DND-41 (cell line): ENCODE measurements around the gene GSTM2.
"Not testable (repeated sequence)": the region's sequence is repeated elsewhere in the genome, so short reads cannot be mapped to it uniquely, and the experiment has no call there.

Experiments
- ATAC-seq: fragments of 200-7000 bp; cut with Tn5 transposase; 3 replicates; pipeline ENCODE4 v1.9.1; 2021; ENCODE audit warnings: low read depth; ENCODE audit not compliant: insufficient read depth
- DNase-seq: peaks from one replicate; pipeline ENCODE4 v3.0.0-alpha.2; 2020
- H2AFZ ChIP-seq: 2 replicates; pipeline ENCODE4 v1.6.0; 2012; ENCODE audit warnings: low read depth, low read length
- H3K27ac ChIP-seq: 2 replicates; pipeline ENCODE4 v1.5.1; 2012; ENCODE audit warnings: low read length, inconsistent platforms
- H3K27me3 ChIP-seq: fragments of 200-600 bp; sonication (generic); 2 replicates; pipeline ENCODE4 v1.6.0; 2012; ENCODE audit warnings: low read length, mild to moderate bottlenecking, inconsistent platforms; ENCODE audit not compliant: insufficient read depth, poor library complexity
- H3K36me3 ChIP-seq: 2 replicates; pipeline ENCODE4 v1.5.1; 2012; ENCODE audit warnings: low read length, inconsistent platforms; ENCODE audit not compliant: insufficient read depth
- H3K4me1 ChIP-seq: 2 replicates; pipeline ENCODE4 v1.5.1; 2012; ENCODE audit warnings: mild to moderate bottlenecking, low read length; ENCODE audit not compliant: insufficient read depth
- H3K4me2 ChIP-seq: 2 replicates; pipeline ENCODE4 v1.6.0; 2012; ENCODE audit warnings: mild to moderate bottlenecking, moderate library complexity, low read length, inconsistent platforms; ENCODE audit not compliant: insufficient read depth
- H3K4me3 ChIP-seq, 2 experiments: fragments of 200-600 bp in 1 of 2; shearing (Covaris generic) in 1 of 2; 2 replicates each; pipeline ENCODE4 v1.5.1; 2012 to 2016; ENCODE audit warnings: inconsistent platforms in 2 of 2, low read length in 2 of 2, mild to moderate bottlenecking in 2 of 2, low read depth in 1 of 2, moderate library complexity in 1 of 2
- H3K79me2 ChIP-seq: 2 replicates; pipeline ENCODE4 v1.6.0; 2012; ENCODE audit warnings: low read length, inconsistent platforms; ENCODE audit not compliant: insufficient read depth
- H3K9ac ChIP-seq: 2 replicates; pipeline ENCODE4 v1.6.0; 2012; ENCODE audit warnings: low read depth, mild to moderate bottlenecking, inconsistent platforms, low read length, moderate library complexity
- H3K9me3 ChIP-seq: 2 replicates; pipeline ENCODE4 v1.5.1; 2012; ENCODE audit warnings: low read length, moderate library complexity, mild to moderate bottlenecking, inconsistent platforms; ENCODE audit not compliant: insufficient read depth, severe bottlenecking
- H4K20me1 ChIP-seq: 2 replicates; pipeline ENCODE4 v1.6.0; 2012; ENCODE audit warnings: low read length; ENCODE audit not compliant: insufficient read depth
- CTCF ChIP-seq: IDR thresholded peaks from 2 replicates; pipeline ENCODE4 v1.5.1; 2012; ENCODE audit warnings: borderline replicate concordance, low read length, moderate library complexity, mild to moderate bottlenecking; ENCODE audit not compliant: poor library complexity, severe bottlenecking; ENCODE audit errors: extremely low read depth
- EZH2 ChIP-seq: IDR thresholded peaks from 3 replicates; pipeline ENCODE4 v1.6.1; 2012; ENCODE audit warnings: borderline replicate concordance, low read depth, mild to moderate bottlenecking, moderate library complexity, low read length, inconsistent platforms; ENCODE audit not compliant: severe bottlenecking

The GSTM2 gene

GRCh38 chr1:109668123-109668775 lies 392 bp downstream of the GSTM2 start:
- H3K79me2 ChIP-seq, result no peaks in the 10 kb centered on the region
- peak overlapping the region; percentile 65 for H3K4me2 ChIP-seq
- H3K9me3 ChIP-seq, result no peaks in the 10 kb centered on the region
- H3K27me3 ChIP-seq, result no peaks in the 10 kb centered on the region
- ATAC-seq, result peak; percentile 64
- peak overlapping the region in 1 of 2 experiments; percentile 54; a peak in 2 of 4 replicates for H3K4me3 ChIP-seq
- H4K20me1 ChIP-seq, result no peaks in the 10 kb centered on the region
- H2AFZ ChIP-seq, result peak overlapping the region; percentile 38
- no peak overlapping the region for H3K27ac ChIP-seq
- peaks cover 13% of the 10 kb centered on the region for H3K4me1 ChIP-seq
- no peaks in the 10 kb centered on the region for H3K36me3 ChIP-seq
- peak overlapping the region; percentile 46 for H3K9ac ChIP-seq
- no peak for DNase-seq
- TF ChIP-seq EZH2 (no peak), CTCF (no peak)

DNA sequence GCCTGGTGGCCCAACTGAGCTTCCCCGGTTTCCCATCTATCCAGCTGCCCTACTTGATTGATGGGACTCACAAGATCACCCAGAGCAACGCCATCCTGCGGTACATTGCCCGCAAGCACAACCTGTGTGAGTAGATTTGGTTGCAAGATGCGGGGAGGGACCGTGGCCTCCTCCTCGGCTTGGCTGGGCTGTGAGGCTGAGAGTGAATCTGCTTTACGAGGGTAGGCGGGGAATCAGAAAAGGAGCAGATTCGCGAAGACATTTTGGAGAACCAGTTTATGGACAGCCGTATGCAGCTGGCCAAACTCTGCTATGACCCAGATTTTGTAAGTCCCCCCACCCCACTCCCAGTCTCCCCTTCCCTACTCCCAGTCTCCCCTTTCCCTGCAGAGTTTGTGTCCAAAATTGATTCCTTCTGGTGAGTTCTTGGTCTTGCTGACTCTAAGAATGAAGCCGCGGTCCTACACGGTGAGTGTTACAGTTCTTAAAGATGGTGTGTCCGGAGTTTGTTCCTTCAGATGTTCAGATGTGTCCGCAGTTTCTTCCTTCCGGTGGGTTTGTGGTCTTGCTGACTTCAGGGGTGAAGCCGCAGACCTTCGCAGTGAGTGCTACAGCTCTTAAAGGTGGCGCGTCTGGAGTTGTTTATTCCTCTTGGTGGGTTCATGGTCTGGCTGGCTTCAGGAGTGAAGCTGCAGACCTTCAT lies 1.5 kb downstream of the GSTM2 start:
- H3K27me3 ChIP-seq, result no peaks in the 10 kb centered on the region
- no peaks in the 10 kb centered on the region for H3K79me2 ChIP-seq
- TF ChIP-seq CTCF (no peak), EZH2 (no peak)
- no peaks in the 10 kb centered on the region for H3K36me3 ChIP-seq
- H3K4me3 ChIP-seq, result no peak overlapping the region
- H3K9ac ChIP-seq, result no peak overlapping the region
- H3K27ac ChIP-seq, result no peak overlapping the region
- H3K9me3 ChIP-seq, result no peaks in the 10 kb centered on the region
- H2AFZ ChIP-seq, result no peak overlapping the region
- H4K20me1 ChIP-seq, result no peaks in the 10 kb centered on the region
- ATAC-seq (no peak), DNase-seq (no peak)
- H3K4me1 ChIP-seq, result peaks cover 13% of the 10 kb centered on the region
- no peak overlapping the region for H3K4me2 ChIP-seq

DNA sequence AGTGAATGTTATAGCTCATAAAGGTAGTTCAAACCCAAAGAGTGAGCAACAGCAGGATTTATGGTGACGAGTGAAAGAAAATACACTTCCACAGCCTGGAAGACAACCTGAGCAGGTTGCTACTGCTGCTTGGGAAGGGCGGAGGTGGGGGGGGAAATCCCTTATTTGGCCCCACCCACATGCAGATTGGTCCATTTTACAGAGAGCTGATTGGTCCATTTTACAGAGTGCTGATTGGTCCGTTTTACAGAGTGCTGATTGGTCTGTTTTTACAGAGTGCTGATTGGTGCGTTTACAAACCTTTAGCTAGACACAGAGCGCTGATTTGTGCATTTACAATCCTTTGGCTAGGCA lies 2.1 kb downstream of the GSTM2 start:
- H3K4me3 ChIP-seq, DNase-seq, H3K9ac ChIP-seq, H3K27ac ChIP-seq, H2AFZ ChIP-seq, H3K27me3 ChIP-seq, H4K20me1 ChIP-seq, H3K36me3 ChIP-seq, H3K9me3 ChIP-seq, H3K4me2 ChIP-seq, ATAC-seq, H3K79me2 ChIP-seq: not testable (repeated sequence)
- peaks cover 13% of the 10 kb centered on the region for H3K4me1 ChIP-seq

DNA sequence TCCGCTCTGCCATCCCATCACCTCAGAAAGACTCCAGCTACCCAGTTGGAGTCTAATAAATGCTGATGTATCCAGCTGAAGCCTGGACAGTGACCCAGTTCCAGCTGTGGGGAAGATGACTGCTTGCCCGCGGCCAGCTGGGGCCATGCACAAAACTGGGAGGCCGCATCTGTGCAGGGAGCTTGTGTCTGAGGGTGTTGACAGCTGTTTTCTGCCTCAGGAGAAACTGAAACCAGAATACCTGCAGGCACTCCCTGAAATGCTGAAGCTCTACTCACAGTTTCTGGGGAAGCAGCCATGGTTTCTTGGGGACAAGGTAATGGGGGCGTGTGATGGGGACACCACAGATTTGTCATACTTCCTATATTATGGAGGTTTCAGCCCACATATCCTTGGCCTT lies 3.2 kb downstream of the GSTM2 start:
- peaks cover 13% of the 10 kb centered on the region for H3K4me1 ChIP-seq
- no peak overlapping the region for H3K9ac ChIP-seq
- H3K4me3 ChIP-seq, result no peak overlapping the region
- H3K4me2 ChIP-seq, result no peak overlapping the region
- H3K36me3 ChIP-seq, result no peaks in the 10 kb centered on the region
- H4K20me1 ChIP-seq, result no peaks in the 10 kb centered on the region
- H2AFZ ChIP-seq, result no peak overlapping the region
- ATAC-seq (no peak), DNase-seq (no peak)
- H3K27ac ChIP-seq, result no peak overlapping the region
- no peaks in the 10 kb centered on the region for H3K27me3 ChIP-seq
- no peaks in the 10 kb centered on the region for H3K79me2 ChIP-seq
- TF ChIP-seq CTCF, result no peak
- no peak for TF ChIP-seq EZH2
- no peaks in the 10 kb centered on the region for H3K9me3 ChIP-seq

DNA sequence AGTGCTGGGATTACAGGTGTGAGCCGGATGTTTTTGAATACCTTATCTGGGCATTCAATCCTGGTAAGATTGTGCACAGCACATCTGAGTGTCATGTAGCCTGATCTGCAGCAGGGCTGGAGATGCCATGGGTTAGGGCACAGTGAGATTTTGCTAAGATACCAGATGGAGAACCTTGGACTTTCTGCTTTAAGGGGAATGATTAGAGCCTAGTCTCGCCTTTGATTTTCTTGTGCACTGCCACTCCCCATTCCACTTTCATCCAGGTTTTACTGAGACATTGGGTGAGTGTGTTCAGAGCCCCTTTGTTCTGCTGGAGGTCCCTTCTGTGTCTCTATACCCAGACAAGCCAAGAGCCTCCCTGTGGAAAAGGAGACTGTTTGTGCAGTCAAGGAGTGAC lies 6.0 kb downstream of the GSTM2 start:
- H3K79me2 ChIP-seq, DNase-seq, H4K20me1 ChIP-seq, H3K9me3 ChIP-seq, ATAC-seq, H2AFZ ChIP-seq, H3K36me3 ChIP-seq, H3K4me1 ChIP-seq, H3K4me2 ChIP-seq, H3K27ac ChIP-seq, H3K9ac ChIP-seq, H3K4me3 ChIP-seq, H3K27me3 ChIP-seq: not testable (repeated sequence)
